RWPE2 (cell line): ENCODE data around the gene HEPH.

Experiments used
- ATAC-seq: fragments of 200-7000 bp; cut with Tn5 transposase; 3 replicates; pipeline ENCODE4 v1.9.1; 2021; ENCODE audit warnings: low read depth
- DNase-seq: peaks from one replicate; pipeline ENCODE4 v3.0.0-alpha.2; 2020; ENCODE audit warnings: low spot score
- H3K27ac ChIP-seq: fragments of 450-650 bp; 2 replicates; pipeline ENCODE4 v1.5.1; 2017; ENCODE audit warnings: mild to moderate bottlenecking; ENCODE audit not compliant: poor library complexity, severe bottlenecking
- H3K27me3 ChIP-seq: fragments of 250-450 bp; sonication (Bioruptor Pico); 2 replicates; pipeline ENCODE4 v1.5.1; 2021; ENCODE audit warnings: mild to moderate bottlenecking, moderate library complexity; ENCODE audit not compliant: insufficient read depth, poor library complexity, severe bottlenecking
- H3K36me3 ChIP-seq: fragments of 250-450 bp; sonication (Bioruptor Pico); 2 replicates; pipeline ENCODE4 v1.5.1; 2020; ENCODE audit warnings: low read depth, mild to moderate bottlenecking, moderate library complexity
- H3K4me1 ChIP-seq: fragments of 250-450 bp; sonication (Bioruptor Pico); 2 replicates; pipeline ENCODE4 v1.5.1; 2021; ENCODE audit warnings: mild to moderate bottlenecking, moderate library complexity; ENCODE audit not compliant: insufficient read depth, poor library complexity, severe bottlenecking
- H3K4me3 ChIP-seq: fragments of 250-450 bp; sonication (Bioruptor Pico); 2 replicates; pipeline ENCODE4 v1.5.1; 2021; ENCODE audit warnings: mild to moderate bottlenecking, moderate library complexity; ENCODE audit not compliant: severe bottlenecking
- H3K9me3 ChIP-seq: fragments of 250-450 bp; sonication (Bioruptor Pico); 2 replicates; pipeline ENCODE4 v1.5.1; 2021; ENCODE audit warnings: mild to moderate bottlenecking, moderate library complexity; ENCODE audit not compliant: severe bottlenecking
- TF ChIP-seq, protein P1 (sequence below): fragments of 450-650 bp; IDR thresholded peaks from one replicate; pipeline ENCODE4 v1.5.1; 2017; ENCODE audit warnings: mild to moderate bottlenecking, moderate library complexity; ENCODE audit not compliant: poor library complexity, severe bottlenecking

The HEPH gene

DNA sequence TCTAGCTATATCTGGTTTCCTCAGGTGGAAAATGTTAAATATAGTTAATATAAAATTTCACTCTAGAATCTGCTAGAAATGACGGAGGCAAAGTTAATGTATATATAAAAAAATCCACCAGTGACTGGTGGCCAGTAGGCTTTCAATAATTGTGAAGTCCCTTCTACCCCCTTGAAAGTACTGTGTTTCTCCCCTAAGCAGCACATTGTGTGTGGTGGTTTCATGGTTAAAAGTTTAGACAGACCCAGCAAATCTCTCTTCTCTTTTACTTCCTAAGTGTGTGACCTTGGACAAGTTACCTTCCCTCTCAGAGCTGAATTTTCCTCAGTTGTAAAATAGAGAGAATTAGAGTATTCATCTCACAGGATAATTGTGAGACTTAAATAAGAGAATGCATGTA lies 600 bp upstream of the HEPH start:
- DNase-seq = no peak
- Histone ChIP-seq H3K36me3 (no peaks in the 10 kb centered on the region), H3K4me3 (no peak overlapping the region), H3K27ac (no peak overlapping the region), H3K4me1 (no peaks in the 10 kb centered on the region), H3K27me3 (no peaks in the 10 kb centered on the region), H3K9me3 (no peaks in the 10 kb centered on the region)
- TF ChIP-seq, protein P1, sequence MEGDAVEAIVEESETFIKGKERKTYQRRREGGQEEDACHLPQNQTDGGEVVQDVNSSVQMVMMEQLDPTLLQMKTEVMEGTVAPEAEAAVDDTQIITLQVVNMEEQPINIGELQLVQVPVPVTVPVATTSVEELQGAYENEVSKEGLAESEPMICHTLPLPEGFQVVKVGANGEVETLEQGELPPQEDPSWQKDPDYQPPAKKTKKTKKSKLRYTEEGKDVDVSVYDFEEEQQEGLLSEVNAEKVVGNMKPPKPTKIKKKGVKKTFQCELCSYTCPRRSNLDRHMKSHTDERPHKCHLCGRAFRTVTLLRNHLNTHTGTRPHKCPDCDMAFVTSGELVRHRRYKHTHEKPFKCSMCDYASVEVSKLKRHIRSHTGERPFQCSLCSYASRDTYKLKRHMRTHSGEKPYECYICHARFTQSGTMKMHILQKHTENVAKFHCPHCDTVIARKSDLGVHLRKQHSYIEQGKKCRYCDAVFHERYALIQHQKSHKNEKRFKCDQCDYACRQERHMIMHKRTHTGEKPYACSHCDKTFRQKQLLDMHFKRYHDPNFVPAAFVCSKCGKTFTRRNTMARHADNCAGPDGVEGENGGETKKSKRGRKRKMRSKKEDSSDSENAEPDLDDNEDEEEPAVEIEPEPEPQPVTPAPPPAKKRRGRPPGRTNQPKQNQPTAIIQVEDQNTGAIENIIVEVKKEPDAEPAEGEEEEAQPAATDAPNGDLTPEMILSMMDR = no peak
- ATAC-seq = no peak

DNA sequence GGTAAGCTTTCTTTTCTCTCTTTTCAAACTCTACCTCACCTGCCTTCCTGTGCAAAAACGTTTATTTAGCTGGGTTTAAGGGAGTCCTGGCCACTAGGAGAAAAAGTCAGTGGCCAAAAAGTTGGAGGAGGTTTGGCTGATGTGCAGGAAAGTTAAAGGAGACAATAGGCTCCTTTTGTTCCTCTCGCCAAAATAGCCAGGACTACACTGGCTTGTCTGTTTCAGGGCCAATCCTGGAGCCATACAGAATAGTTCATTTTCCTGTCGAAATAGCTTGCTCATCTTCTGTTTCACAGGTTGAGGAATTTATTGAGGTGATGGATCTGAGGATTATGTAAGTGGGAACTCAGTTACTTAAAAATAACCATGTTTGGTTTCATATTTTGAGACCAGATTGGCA lies 423 bp downstream of the HEPH start:
- H3K4me3 ChIP-seq = no peak overlapping the region
- no peaks in the 10 kb centered on the region for H3K4me1 ChIP-seq
- DNase-seq (no peak), ATAC-seq (no peak)
- H3K27me3 ChIP-seq = no peaks in the 10 kb centered on the region
- no peak overlapping the region for H3K27ac ChIP-seq
- no peaks in the 10 kb centered on the region for H3K9me3 ChIP-seq
- H3K36me3 ChIP-seq = no peaks in the 10 kb centered on the region
- TF ChIP-seq, protein P1 = no peak

DNA sequence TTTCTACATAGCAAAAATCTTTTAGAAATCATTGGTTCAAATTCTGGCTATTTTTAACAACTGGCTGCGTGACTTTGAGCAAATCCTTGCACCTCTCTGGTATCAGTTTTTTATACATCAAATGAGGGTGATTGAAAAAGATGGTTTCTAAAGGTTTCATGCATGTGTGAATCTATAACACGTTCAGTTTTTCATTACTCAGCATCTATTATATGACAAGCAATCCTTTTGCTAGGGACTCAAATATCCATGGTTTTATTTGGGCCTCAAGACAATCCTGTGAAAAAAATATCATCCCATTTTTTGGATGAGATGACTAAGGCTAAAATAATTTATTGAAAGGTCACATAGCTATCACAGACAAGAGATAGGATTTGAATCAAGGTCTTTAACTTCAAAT lies 884 bp downstream of the HEPH start:
- DNase-seq (no peak), ATAC-seq (no peak)
- Histone ChIP-seq H3K36me3 (no peaks in the 10 kb centered on the region), H3K27ac (no peak overlapping the region), H3K4me1 (no peaks in the 10 kb centered on the region), H3K4me3 (no peak overlapping the region), H3K27me3 (no peaks in the 10 kb centered on the region), H3K9me3 (no peaks in the 10 kb centered on the region)
- TF ChIP-seq, protein P1 = no peak

DNA sequence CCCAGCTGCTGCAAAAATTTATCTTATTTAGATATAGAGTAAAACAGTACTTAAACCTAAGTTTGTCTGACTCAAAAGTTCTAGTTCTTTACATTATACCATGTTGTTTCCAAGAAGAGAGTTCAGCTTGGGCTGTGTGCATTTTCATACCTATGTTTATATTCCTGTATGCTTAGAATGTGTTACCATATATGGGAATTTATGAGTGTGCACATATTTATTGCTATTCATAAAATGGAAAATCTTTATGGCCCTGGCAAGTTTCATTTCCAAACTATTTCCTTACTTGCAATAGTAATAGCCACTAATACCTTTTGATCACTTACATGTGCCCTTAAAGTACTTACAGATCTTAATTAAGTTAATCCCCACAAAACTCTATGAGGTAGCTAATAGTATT lies 2.6 kb downstream of the HEPH start:
- DNase-seq = no peak
- H3K9me3 ChIP-seq = no peaks in the 10 kb centered on the region
- ATAC-seq = no peak
- no peaks in the 10 kb centered on the region for H3K27me3 ChIP-seq
- no peak overlapping the region for H3K4me3 ChIP-seq
- TF ChIP-seq, protein P1 = no peak
- H3K36me3 ChIP-seq = no peaks in the 10 kb centered on the region
- H3K27ac ChIP-seq = no peak overlapping the region
- H3K4me1 ChIP-seq = no peaks in the 10 kb centered on the region

DNA sequence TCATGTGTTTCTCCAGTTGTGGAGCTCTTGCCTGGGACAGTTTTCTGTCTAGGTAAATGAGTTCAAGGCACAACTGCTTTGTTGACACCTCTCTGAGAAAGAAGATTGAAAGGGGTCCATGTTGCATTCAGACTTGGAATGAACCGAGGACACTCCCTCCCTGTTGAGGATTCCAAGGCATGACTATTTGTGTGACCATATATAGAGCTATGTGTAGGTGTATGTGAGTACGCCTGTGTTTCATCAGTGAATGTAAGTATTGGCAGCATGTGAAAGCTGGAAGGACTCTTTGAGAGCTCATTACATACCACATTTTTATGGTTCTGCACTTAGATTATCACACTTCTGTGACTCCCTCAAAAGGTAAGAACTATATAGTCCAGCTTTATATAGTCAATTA lies 3.4 kb downstream of the HEPH start:
- Histone ChIP-seq H3K27me3 (no peaks in the 10 kb centered on the region), H3K4me3 (no peak overlapping the region), H3K9me3 (no peaks in the 10 kb centered on the region), H3K36me3 (no peaks in the 10 kb centered on the region), H3K27ac (no peak overlapping the region), H3K4me1 (no peaks in the 10 kb centered on the region)
- no peak for ATAC-seq
- no peak for DNase-seq
- TF ChIP-seq, protein P1 = no peak
